ENCODE measurements around the gene FASLG.

DNA sequence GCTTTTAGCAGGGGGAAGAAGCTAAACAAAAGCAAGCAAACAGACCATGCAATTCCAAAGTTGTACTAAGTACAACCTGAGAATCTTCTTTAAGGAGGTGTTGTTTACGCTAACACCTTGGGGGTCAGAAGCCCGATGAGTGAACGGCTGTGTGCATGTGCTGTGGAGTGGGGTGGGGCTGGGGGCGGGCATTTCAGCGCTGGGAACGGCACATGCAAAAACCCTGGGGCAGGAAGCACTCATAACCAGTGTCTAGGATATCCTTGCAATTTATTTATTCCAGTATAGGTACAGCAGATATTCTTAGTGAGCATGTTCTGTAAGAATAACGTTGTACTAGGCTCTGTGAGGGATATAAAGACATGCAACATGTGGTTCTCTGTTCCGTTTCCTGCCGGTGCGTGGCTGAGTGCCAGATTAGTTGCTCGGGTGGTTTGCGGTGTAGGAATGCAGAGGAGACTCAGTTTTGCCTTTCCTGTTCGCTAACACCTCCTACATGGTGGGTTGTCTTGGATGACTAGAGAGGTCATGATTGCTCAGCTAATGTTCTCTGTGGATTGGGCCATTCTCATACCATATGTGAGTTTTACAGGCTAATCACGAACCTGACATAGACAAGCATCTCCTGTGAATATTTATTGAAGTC lies 3.7 kb downstream of the FASLG start:
- TF ChIP-seq, protein P1, sequence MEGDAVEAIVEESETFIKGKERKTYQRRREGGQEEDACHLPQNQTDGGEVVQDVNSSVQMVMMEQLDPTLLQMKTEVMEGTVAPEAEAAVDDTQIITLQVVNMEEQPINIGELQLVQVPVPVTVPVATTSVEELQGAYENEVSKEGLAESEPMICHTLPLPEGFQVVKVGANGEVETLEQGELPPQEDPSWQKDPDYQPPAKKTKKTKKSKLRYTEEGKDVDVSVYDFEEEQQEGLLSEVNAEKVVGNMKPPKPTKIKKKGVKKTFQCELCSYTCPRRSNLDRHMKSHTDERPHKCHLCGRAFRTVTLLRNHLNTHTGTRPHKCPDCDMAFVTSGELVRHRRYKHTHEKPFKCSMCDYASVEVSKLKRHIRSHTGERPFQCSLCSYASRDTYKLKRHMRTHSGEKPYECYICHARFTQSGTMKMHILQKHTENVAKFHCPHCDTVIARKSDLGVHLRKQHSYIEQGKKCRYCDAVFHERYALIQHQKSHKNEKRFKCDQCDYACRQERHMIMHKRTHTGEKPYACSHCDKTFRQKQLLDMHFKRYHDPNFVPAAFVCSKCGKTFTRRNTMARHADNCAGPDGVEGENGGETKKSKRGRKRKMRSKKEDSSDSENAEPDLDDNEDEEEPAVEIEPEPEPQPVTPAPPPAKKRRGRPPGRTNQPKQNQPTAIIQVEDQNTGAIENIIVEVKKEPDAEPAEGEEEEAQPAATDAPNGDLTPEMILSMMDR (conservative IDR thresholded peaks at IDR 0.05) = no peak
- TF ChIP-seq ZFX (IDR thresholded peaks at IDR 0.05) = no peak
